GM12878 (cell line): ENCODE data around the gene CMBL.

ENCODE experiments used
- ELK1 ChIP-seq: IDR thresholded peaks from 2 replicates; pipeline ENCODE4 v1.6.1; 2012; ENCODE audit warnings: low read depth, low read length, improper control_type of control experiment
- NKRF ChIP-seq: fragments of 450-650 bp; conservative IDR thresholded peaks from 2 replicates; pipeline ENCODE4 v1.6.1; 2017; ENCODE audit warnings: mild to moderate bottlenecking, moderate library complexity

- no peak for TF ChIP-seq ELK1
- no peak for TF ChIP-seq NKRF
These were observed 75.3 kb downstream of the CMBL start for GRCh38 chr5:10232386-10232785.
